ENCODE data around the gene FJX1. TPM values are rescaled to one million over a fixed set of nuclear protein-coding genes. Genes with fewer than 3 reads are reported as not detected.

Gene FJX1
- total and polyA plus RNA-seq, 2 donors from 2014 or later = 4.2 to 7.9 TPM

DNA sequence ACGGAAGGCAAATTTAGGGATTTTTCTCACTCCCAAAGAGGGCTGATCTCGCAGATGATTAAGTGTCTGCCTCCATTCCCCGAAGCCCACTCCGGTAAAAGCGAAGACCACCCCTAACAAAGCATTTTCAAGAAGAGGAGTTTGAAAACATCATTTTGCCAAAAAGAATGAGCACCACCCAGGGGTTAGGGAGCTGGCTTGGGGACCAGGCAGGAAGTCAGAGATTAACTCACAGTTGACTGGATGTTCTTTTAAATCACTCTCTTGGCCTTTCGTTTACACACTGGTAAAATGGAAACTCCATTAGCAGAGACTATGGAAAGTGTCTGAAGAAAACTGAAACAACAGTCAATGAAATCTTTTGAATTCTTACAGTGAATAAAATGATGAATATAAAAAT is 36.5 kb downstream of the FJX1 start:
- TF ChIP-seq CTCF (IDR thresholded peaks at IDR 0.05; ENCODE audit: borderline replicate concordance, extremely low read depth, insufficient read depth) = no peak
- H3K4me3 ChIP-seq (ENCODE audit: low read length in 3 of 3) = no peak overlapping the region
- H3K36me3 ChIP-seq (ENCODE audit: control insufficient read depth in 2 of 3, insufficient read depth in 3 of 3, low read length in 3 of 3) = no peaks in the 10 kb centered on the region
- no peak overlapping the region for H3K27ac ChIP-seq (ENCODE audit: low read depth in 2 of 2, low read length in 2 of 2)
- intact Hi-C loops (cut with DNase I) = no loop called here
- no peak for FAIRE-seq
- H3K9me3 ChIP-seq (ENCODE audit: control insufficient read depth in 2 of 3, insufficient read depth in 1 of 3, low read length in 3 of 3) = no peaks in the 10 kb centered on the region
- no peaks in the 10 kb centered on the region for H3K27me3 ChIP-seq (ENCODE audit: control insufficient read depth, insufficient read depth, low read length)
- H3K9ac ChIP-seq (ENCODE audit: low read length in 3 of 3) = no peak overlapping the region
- no peak for DNase-seq
- H3K4me1 ChIP-seq (ENCODE audit: control insufficient read depth in 2 of 3, insufficient read depth in 2 of 3, low read depth in 1 of 3, low read length in 3 of 3) = no peaks in the 10 kb centered on the region

DNA sequence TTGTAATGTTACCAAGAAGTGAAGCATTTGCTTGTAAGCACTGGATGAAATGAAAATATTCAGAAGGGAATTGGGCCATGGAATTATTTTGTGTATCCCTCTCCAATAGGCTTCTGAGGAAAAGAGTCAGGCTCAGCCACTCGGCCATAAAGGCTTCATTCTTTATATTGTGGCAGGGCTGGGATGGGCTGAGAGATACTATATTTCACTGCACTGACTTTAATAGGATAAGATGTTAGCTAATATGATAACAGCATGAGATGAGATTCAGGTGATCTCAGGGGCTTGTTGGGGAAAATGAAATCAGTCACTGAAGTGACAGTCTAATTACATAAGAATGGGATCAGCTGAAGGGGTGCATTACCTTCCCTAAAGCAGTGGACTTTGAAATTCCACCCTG is 37.0 kb downstream of the FJX1 start:
- DNase-seq (no peak), FAIRE-seq (no peak)
- H3K4me1 ChIP-seq (ENCODE audit: control insufficient read depth in 2 of 3, insufficient read depth in 2 of 3, low read depth in 1 of 3, low read length in 3 of 3) = no peaks in the 10 kb centered on the region
- H3K9ac ChIP-seq (ENCODE audit: low read length in 3 of 3) = no peak overlapping the region
- no peaks in the 10 kb centered on the region for H3K36me3 ChIP-seq (ENCODE audit: control insufficient read depth in 2 of 3, insufficient read depth in 3 of 3, low read length in 3 of 3)
- no peak overlapping the region for H3K4me3 ChIP-seq (ENCODE audit: low read length in 3 of 3)
- TF ChIP-seq CTCF (IDR thresholded peaks at IDR 0.05; ENCODE audit: borderline replicate concordance, extremely low read depth, insufficient read depth) = no peak
- no peak overlapping the region for H3K27ac ChIP-seq (ENCODE audit: low read depth in 2 of 2, low read length in 2 of 2)
- H3K27me3 ChIP-seq (ENCODE audit: control insufficient read depth, insufficient read depth, low read length) = no peaks in the 10 kb centered on the region
- intact Hi-C loops (cut with DNase I) = no loop called here
- H3K9me3 ChIP-seq (ENCODE audit: control insufficient read depth in 2 of 3, insufficient read depth in 1 of 3, low read length in 3 of 3) = no peaks in the 10 kb centered on the region

DNA sequence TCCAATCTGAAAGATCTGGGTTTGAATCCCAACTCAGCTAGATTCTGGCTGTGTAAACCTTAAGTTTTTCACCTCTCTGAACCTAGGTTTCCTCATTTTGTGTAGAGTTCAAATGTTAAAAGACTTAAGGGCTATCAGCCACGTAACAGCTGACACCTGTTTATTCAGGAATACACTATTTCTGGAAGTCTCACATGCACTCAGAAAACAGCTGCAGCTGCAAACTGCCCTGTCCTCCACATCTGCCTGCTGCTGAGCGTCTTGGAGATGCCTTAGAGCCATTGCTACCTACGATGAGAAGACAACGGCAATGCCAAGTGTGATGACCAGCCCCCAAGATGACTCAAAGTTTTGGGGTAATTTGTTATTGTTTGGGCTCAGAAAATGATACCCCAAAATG is 37.6 kb downstream of the FJX1 start:
- Histone ChIP-seq H3K27ac (ENCODE audit: low read depth in 2 of 2, low read length in 2 of 2) (no peak overlapping the region), H3K9me3 (ENCODE audit: control insufficient read depth in 2 of 3, insufficient read depth in 1 of 3, low read length in 3 of 3) (no peaks in the 10 kb centered on the region), H3K4me3 (ENCODE audit: low read length in 3 of 3) (no peak overlapping the region), H3K4me1 (ENCODE audit: control insufficient read depth in 2 of 3, insufficient read depth in 2 of 3, low read depth in 1 of 3, low read length in 3 of 3) (no peaks in the 10 kb centered on the region), H3K9ac (ENCODE audit: low read length in 3 of 3) (no peak overlapping the region), H3K36me3 (ENCODE audit: control insufficient read depth in 2 of 3, insufficient read depth in 3 of 3, low read length in 3 of 3) (no peaks in the 10 kb centered on the region), H3K27me3 (ENCODE audit: control insufficient read depth, insufficient read depth, low read length) (no peaks in the 10 kb centered on the region)
- DNase-seq (no peak), FAIRE-seq (no peak)
- intact Hi-C loops (cut with DNase I) = no loop called here
- TF ChIP-seq CTCF (IDR thresholded peaks at IDR 0.05; ENCODE audit: borderline replicate concordance, extremely low read depth, insufficient read depth) = no peak
